B cell (primary cell): Measurements from ENCODE around the gene PIK3R3. TPM values are rescaled to one million over a fixed set of nuclear protein-coding genes. Genes with fewer than 3 reads are reported as not detected.

ENCODE experiments used
- ATAC-seq: fragments of 200-7000 bp; cut with Tn5 transposase; one replicate; pipeline ENCODE4 v1.10.0; 2021; ENCODE audit warnings: low read depth, mild to moderate bottlenecking, moderate number of reproducible peaks, moderate library complexity
- CTCF ChIA-PET: fragments of 350-600 bp; sonication (Branson Sonifier 250); formaldehyde crosslinking; loops from one replicate; lab custom pipeline; 2021; ENCODE audit warnings: antibody characterized with exemption, inconsistent platforms; lab: Charles Lee
- POLR2A ChIA-PET: fragments of 350-600 bp; sonication (Branson Sonifier 250); formaldehyde crosslinking; loops from one replicate; lab custom pipeline; 2021; ENCODE audit warnings: antibody characterized with exemption; lab: Charles Lee
- DNase-seq: peaks from one replicate; pipeline ENCODE4 v3.0.0; 2013
- H2AFZ ChIP-seq: 2 replicates; pipeline ENCODE4 v1.6.1; 2012; ENCODE audit warnings: mild to moderate bottlenecking, low read depth, low read length; ENCODE audit not compliant: insufficient read depth, poor library complexity, severe bottlenecking
- H3K27ac ChIP-seq, 2 donors: 1 replicate in 1 of 2; 2 replicates in 1 of 2; pipeline ENCODE4 v1.5.1; 2012 to 2013; ENCODE audit warnings: low read length in 2 of 2, mild to moderate bottlenecking in 2 of 2, moderate library complexity in 1 of 2
- H3K27me3 ChIP-seq, 4 experiments: fragments of 200-600 bp in 1 of 4; sonication (generic) in 1 of 4; replicated peaks in 1 of 4; 1 replicate in 2 of 4; 2 replicates in 2 of 4; pipeline versions ENCODE4 v1.6.1 to v1.7.0; 2013 to 2016; ENCODE audit warnings: low read length in 3 of 4, mild to moderate bottlenecking in 2 of 4, mixed read lengths in 1 of 4, moderate library complexity in 1 of 4; ENCODE audit not compliant: insufficient read depth in 4 of 4, control insufficient read depth in 3 of 4; ENCODE audit errors: control extremely low read depth in 1 of 4
- H3K36me3 ChIP-seq, 2 experiments: replicated peaks in 1 of 2; 1 replicate in 1 of 2; 2 replicates in 1 of 2; pipeline versions ENCODE4 v1.6.1 to v1.7.1; 2013; ENCODE audit warnings: low read length in 1 of 2; ENCODE audit not compliant: insufficient read depth in 2 of 2, control insufficient read depth in 1 of 2; ENCODE audit errors: control extremely low read depth in 1 of 2, extremely low read depth in 1 of 2
- H3K4me1 ChIP-seq, 2 donors: fragments of 200-600 bp in 1 of 2; sonication (generic) in 1 of 2; 1 replicate in 1 of 2; 2 replicates in 1 of 2; pipeline versions ENCODE4 v1.5.1 to v1.6.1; 2013 to 2017; ENCODE audit warnings: low read length in 2 of 2; ENCODE audit not compliant: control insufficient read depth in 2 of 2, insufficient read depth in 2 of 2
- H3K4me2 ChIP-seq: replicated peaks from 2 replicates; pipeline ENCODE3; 2012; ENCODE audit warnings: mild to moderate bottlenecking, low read depth, low read length; ENCODE audit not compliant: poor library complexity, severe bottlenecking
- H3K4me3 ChIP-seq, 5 experiments: fragments of 200-600 bp in 1 of 5; sonication (generic) in 1 of 5; 1 replicate in 3 of 5; 2 replicates in 2 of 5; pipeline versions ENCODE4 v1.5.1 to v1.7.0; 2011 to 2016; ENCODE audit warnings: low read length in 4 of 5, mild to moderate bottlenecking in 4 of 5, low read depth in 2 of 5, control low read depth in 1 of 5, moderate library complexity in 1 of 5; ENCODE audit not compliant: insufficient read depth in 1 of 5; ENCODE audit errors: control extremely low read depth in 1 of 5, extremely low read depth in 1 of 5
- H3K79me2 ChIP-seq: fragments of 200-600 bp; sonication (generic); one replicate; pipeline ENCODE4 v1.6.0; 2016; ENCODE audit warnings: low read length; ENCODE audit not compliant: control insufficient read depth, insufficient read depth
- H3K9ac ChIP-seq: fragments of 200-600 bp; sonication (generic); 2 replicates; pipeline ENCODE4 v1.6.1; 2017; ENCODE audit warnings: mild to moderate bottlenecking, low read length, moderate library complexity
- H3K9me3 ChIP-seq, 3 donors: one replicate each; pipeline versions ENCODE4 v1.6.1 to v1.7.1; 2013; ENCODE audit warnings: low read length in 2 of 3; ENCODE audit not compliant: control insufficient read depth in 2 of 3, insufficient read depth in 1 of 3; ENCODE audit errors: control extremely low read depth in 1 of 3
- H4K20me1 ChIP-seq: 2 replicates; pipeline ENCODE4 v1.6.0; 2012; ENCODE audit warnings: mild to moderate bottlenecking, low read length; ENCODE audit not compliant: insufficient read depth, control insufficient read depth, poor library complexity, severe bottlenecking
- H3K27ac Mint-ChIP-seq: one replicate; pipeline ENCODE4 v1.8.0; 2021; ENCODE audit warnings: mixed read lengths
- H3K27me3 Mint-ChIP-seq: one replicate; pipeline ENCODE4 v1.8.0; 2021; ENCODE audit warnings: mixed read lengths
- H3K4me1 Mint-ChIP-seq: one replicate; pipeline ENCODE4 v1.8.0; 2021; ENCODE audit warnings: mixed read lengths
- H3K4me3 Mint-ChIP-seq: one replicate; pipeline ENCODE4 v1.8.0; 2021; ENCODE audit warnings: mixed read lengths
- H3K9me3 Mint-ChIP-seq: one replicate; pipeline ENCODE4 v1.8.0; 2022; ENCODE audit warnings: mixed read lengths; ENCODE audit not compliant: insufficient read depth
- CTCF ChIP-seq: fragments of 200-600 bp; IDR thresholded peaks from one replicate; pipeline ENCODE4 v1.8.0; 2022; ENCODE audit warnings: antibody characterized with exemption, mild to moderate bottlenecking
- EZH2 ChIP-seq: IDR thresholded peaks from 2 replicates; pipeline ENCODE4 v1.6.1; 2012; ENCODE audit warnings: borderline replicate concordance, low read depth, mild to moderate bottlenecking, moderate library complexity, low read length; ENCODE audit not compliant: insufficient read depth, poor library complexity, severe bottlenecking
- WGBS: methylation state at CpG from one replicate; pipeline ENCODE4 v1.1.5; 2013; ENCODE audit warnings: missing lambda C conversion rate; ENCODE audit not compliant: insufficient coverage; 5-methylcytosine and 5-hydroxymethylcytosine counted together
- intact Hi-C: fragments of 100-400 bp; cut with micrococcal nuclease; formaldehyde crosslinking; loops from one replicate; pipeline ENCODE4 v1.10.0; 2022
- polyA plus RNA-seq: library from polyadenylated mRNA; depleted of rRNA; stranded (reverse); fragments of >200 nt; gene quantifications from 2 replicates; pipeline ENCODE4 v1.2.3, GENCODE V29; 2012
- total RNA-seq, 2 donors: library from RNA; stranded (reverse); fragments of 120-200 nt in 1 of 2; gene quantifications; 1 replicate in 1 of 2; 2 replicates in 1 of 2; pipeline versions ENCODE4 v1.2.3 to v1.2.4, GENCODE V29; 2013 to 2022

The PIK3R3 gene
- total and polyA plus RNA-seq, 2 donors (not counting 1 experiment from before 2014, with no cell fraction given) = 0.06 to 0.17 TPM

- no peak overlapping the region for H3K4me3 Mint-ChIP-seq
- TF ChIP-seq EZH2 (no peak), CTCF (no peak)
- no peaks in the 10 kb centered on the region for H3K27me3 Mint-ChIP-seq
- H3K9me3 Mint-ChIP-seq = no peaks in the 10 kb centered on the region
- no peaks in the 10 kb centered on the region for H3K9me3 ChIP-seq
- no peak overlapping the region for H3K27ac ChIP-seq
- no peak overlapping the region for H2AFZ ChIP-seq
- ATAC-seq (no peak), DNase-seq (no peak)
- ChIA-PET POLR2A (no interaction called here), CTCF (no interaction called here)
- H3K4me3 ChIP-seq = no peak overlapping the region
- intact Hi-C loops = no loop called here
- no peaks in the 10 kb centered on the region for H3K79me2 ChIP-seq
- no peak overlapping the region for H3K27ac Mint-ChIP-seq
- no peaks in the 10 kb centered on the region for H4K20me1 ChIP-seq
- H3K36me3 ChIP-seq = peaks cover 0 to 2% of the 10 kb centered on the region in 2 experiments
- no peak overlapping the region for H3K4me2 ChIP-seq
- no peak overlapping the region for H3K9ac ChIP-seq
- H3K4me1 Mint-ChIP-seq = no peaks in the 10 kb centered on the region
- WGBS = no CpG with 5 or more reads among the region's 1 CpG
- H3K27me3 ChIP-seq = no peaks in the 10 kb centered on the region
- no peaks in the 10 kb centered on the region for H3K4me1 ChIP-seq
Measured at GRCh38 chr1:46012236-46012635, 120.2 kb downstream of the PIK3R3 start.

GRCh38 chr1:46011121-46011695 lies 121.2 kb downstream of the PIK3R3 start:
- H3K27ac Mint-ChIP-seq = no peak overlapping the region
- POLR2A ChIA-PET = no interaction called here
- H4K20me1 ChIP-seq = no peaks in the 10 kb centered on the region
- peaks cover 0 to 2% of the 10 kb centered on the region in 2 experiments for H3K36me3 ChIP-seq
- H3K9me3 Mint-ChIP-seq = no peaks in the 10 kb centered on the region
- DNase-seq (no peak), ATAC-seq (no peak)
- CTCF ChIA-PET = no interaction called here
- no peaks in the 10 kb centered on the region for H3K9me3 ChIP-seq
- no peaks in the 10 kb centered on the region for H3K27me3 Mint-ChIP-seq
- H3K79me2 ChIP-seq = no peaks in the 10 kb centered on the region
- no peak overlapping the region for H3K9ac ChIP-seq
- 95% methylated on average over 3 of the region's 7 CpGs for WGBS
- no peak overlapping the region for H3K27ac ChIP-seq
- intact Hi-C loops = no loop called here
- H3K4me1 Mint-ChIP-seq = no peaks in the 10 kb centered on the region
- H3K4me2 ChIP-seq = no peak overlapping the region
- no peaks in the 10 kb centered on the region for H3K4me1 ChIP-seq
- H3K4me3 ChIP-seq = no peak overlapping the region
- TF ChIP-seq EZH2 (no peak), CTCF (no peak)
- H3K4me3 Mint-ChIP-seq = no peak overlapping the region
- H2AFZ ChIP-seq = no peak overlapping the region
- H3K27me3 ChIP-seq = no peaks in the 10 kb centered on the region
